Upper lobe of left lung (tissue), 6 donors: ENCODE data around the gene CDRT4. TPM values are rescaled to one million over a fixed set of nuclear protein-coding genes. Genes with fewer than 3 reads are reported as not detected.
A peak's percentile ranks its signal among the peaks of the same experiment; 100 is the strongest.

Experiments
- ATAC-seq, 2 donors: fragments of 200-7000 bp; cut with Tn5 transposase; one replicate each; pipeline ENCODE4 v1.9.1; 2022; ENCODE audit warnings: mild to moderate bottlenecking in 2 of 2, moderate library complexity in 2 of 2; ENCODE audit not compliant: low FRiP score in 2 of 2
- DNase-seq, 2 donors: peaks; one replicate each; pipeline ENCODE4 v3.0.0-alpha.2; 2019 to 2020
- H3K27ac ChIP-seq, 4 donors: fragments of 200-600 bp; sonication (generic); one replicate each; pipeline ENCODE4 v1.5.1; 2016 to 2019
- H3K27me3 ChIP-seq, 4 donors: fragments of 200-600 bp; sonication (generic); one replicate each; pipeline ENCODE4 v1.5.1; 2017 to 2019
- H3K36me3 ChIP-seq, 4 donors: fragments of 200-600 bp; sonication (generic); one replicate each; pipeline ENCODE4 v1.5.1; 2016 to 2019
- H3K4me1 ChIP-seq, 4 donors: fragments of 200-600 bp; sonication (generic); one replicate each; pipeline ENCODE4 v1.5.1; 2018 to 2019
- H3K4me3 ChIP-seq, 4 donors: fragments of 200-600 bp; sonication (generic); one replicate each; pipeline ENCODE4 v1.5.1; 2017 to 2019; ENCODE audit warnings: mild to moderate bottlenecking in 2 of 4, moderate library complexity in 1 of 4
- H3K9me3 ChIP-seq, 4 donors: fragments of 200-600 bp; sonication (generic); one replicate each; pipeline ENCODE4 v1.5.1; 2018 to 2019
- CTCF ChIP-seq, 6 experiments: fragments of 450-650 bp in 4 of 6; fragments of 200-600 bp in 2 of 6; sonication (generic) in 2 of 6; IDR thresholded peaks; one replicate each; pipeline ENCODE4 v1.5.1; 2016 to 2019; ENCODE audit warnings: antibody characterized with exemption in 6 of 6
- EP300 ChIP-seq, 4 donors: sonication (generic); formaldehyde crosslinking; IDR thresholded peaks; one replicate each; pipeline ENCODE4 v1.5.1; 2017; ENCODE audit warnings: antibody characterized with exemption in 4 of 4, control low read depth in 2 of 4
- POLR2A ChIP-seq, 4 donors: fragments of 450-650 bp; IDR thresholded peaks; one replicate each; pipeline ENCODE4 v1.5.1; 2016 to 2017; ENCODE audit warnings: antibody characterized with exemption in 4 of 4, mild to moderate bottlenecking in 2 of 4
- POLR2AphosphoS5 ChIP-seq, 2 donors: sonication (generic); formaldehyde crosslinking; IDR thresholded peaks; one replicate each; pipeline ENCODE4 v1.5.1; 2017; ENCODE audit warnings: antibody characterized with exemption in 2 of 2
- WGBS, 2 donors: methylation state at CpG; one replicate each; pipeline ENCODE4 v1.1.5; 2017 to 2018; 5-methylcytosine and 5-hydroxymethylcytosine counted together
- total RNA-seq, 6 donors: library from RNA; depleted of rRNA in 4 of 6; stranded (reverse); fragments of >200 nt in 4 of 6; gene quantifications; one replicate each; pipeline versions ENCODE4 v1.1.0 to v1.2.1, GENCODE V29; 2016 to 2021
- donor health status: DM: no; HTN: no; CAD: no; lungs with moderate emphysema.
- donor health status: DM: no; HTN: yes; CAD: no; lungs with severe emphysema.

CDRT4 gene
- total RNA-seq, 6 donors from 2014 or later: 4.7 to 38.8 (median 5.8) TPM; not detected in 1

GRCh38 chr17:15418781-15419180, 48.6 kb downstream of the CDRT4 start:
- 81 to 82% methylated on average over 7 of the region's 7 CpGs for WGBS, 2 donors
- H3K4me3 ChIP-seq: no peak overlapping the region
- no peak overlapping the region for H3K27ac ChIP-seq
- no peaks in the 10 kb centered on the region for H3K4me1 ChIP-seq
- H3K9me3 ChIP-seq: no peaks in the 10 kb centered on the region
- no peaks in the 10 kb centered on the region for H3K36me3 ChIP-seq
- TF ChIP-seq CTCF (IDR thresholded peaks at IDR 0.05): no peak
- no peak for TF ChIP-seq EP300 (IDR thresholded peaks at IDR 0.05)
- no peak for TF ChIP-seq POLR2AphosphoS5 (IDR thresholded peaks at IDR 0.05)
- TF ChIP-seq POLR2A (IDR thresholded peaks at IDR 0.05): no peak
- H3K27me3 ChIP-seq: no peaks in the 10 kb centered on the region
- no peak for DNase-seq
- no peak for ATAC-seq

DNA sequence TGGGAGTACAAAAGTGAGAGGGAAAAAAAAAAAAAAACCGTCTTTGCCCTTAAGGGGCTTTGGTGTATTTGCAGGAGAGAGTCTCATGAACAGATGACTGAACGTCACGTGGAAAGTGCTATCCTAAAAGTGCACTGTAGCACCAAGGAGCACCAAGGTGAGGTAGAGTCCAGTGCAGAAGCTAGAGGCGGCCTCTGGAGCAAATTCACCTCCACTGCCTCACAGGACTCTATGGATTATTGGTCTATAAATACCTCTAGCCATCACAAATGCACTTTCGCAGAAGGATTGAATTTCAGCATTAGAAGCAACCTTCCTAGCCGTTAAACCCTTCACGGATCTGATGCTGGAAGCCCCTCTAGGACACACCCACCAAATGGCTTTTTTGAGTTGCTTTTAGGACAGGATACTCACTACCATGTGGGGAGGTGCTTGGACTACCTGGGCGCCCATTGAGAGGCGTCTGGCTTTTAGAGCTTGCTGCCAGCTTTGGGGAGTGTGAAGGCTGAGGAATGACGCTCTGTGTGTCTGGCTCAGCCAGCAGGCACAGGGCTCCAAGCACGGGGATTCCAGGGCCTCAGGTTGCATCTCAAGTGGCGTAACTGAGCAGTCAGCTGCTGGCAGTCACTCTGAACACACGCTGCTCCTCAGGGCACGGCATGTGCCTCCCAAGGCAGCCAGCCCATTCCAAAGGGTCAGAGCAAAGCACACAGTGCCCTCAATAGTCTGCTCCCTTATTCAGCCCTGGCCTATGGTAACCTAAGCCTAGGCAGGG, 52.7 kb downstream of the CDRT4 start:
- no peak for TF ChIP-seq CTCF (IDR thresholded peaks at IDR 0.05)
- peak in 1 of 2 donors; percentile 53 for TF ChIP-seq POLR2AphosphoS5 (IDR thresholded peaks at IDR 0.05)
- no peak for TF ChIP-seq POLR2A (IDR thresholded peaks at IDR 0.05)
- TF ChIP-seq EP300 (IDR thresholded peaks at IDR 0.05): no peak
- peaks cover 0 to 15% (median 9%) of the 10 kb centered on the region in 4 donors for H3K4me1 ChIP-seq
- peak in 1 of 2 donors; percentile 81 for ATAC-seq
- peak; percentile 43 to 85 for DNase-seq
- H3K27me3 ChIP-seq: no peaks in the 10 kb centered on the region
- peak overlapping the region in 1 of 4 donors; percentile 3 for H3K27ac ChIP-seq
- no peak overlapping the region for H3K4me3 ChIP-seq
- WGBS, 2 donors: 73 to 77% methylated on average over 13 to 14 of the region's 14 CpGs
- H3K36me3 ChIP-seq: no peaks in the 10 kb centered on the region
- no peaks in the 10 kb centered on the region for H3K9me3 ChIP-seq

GRCh38 chr17:15413101-15413771, 54.2 kb downstream of the CDRT4 start:
- Histone ChIP-seq H3K4me3 (no peak overlapping the region), H3K27me3 (no peaks in the 10 kb centered on the region), H3K36me3 (no peaks in the 10 kb centered on the region), H3K9me3 (no peaks in the 10 kb centered on the region), H3K27ac (peak overlapping the region in 2 of 4 donors; percentile 66 to 72), H3K4me1 (peaks cover 0 to 15% (median 9%) of the 10 kb centered on the region in 4 donors)
- DNase-seq: no peak
- 82 to 93% methylated on average over 9 of the region's 9 CpGs for WGBS, 2 donors
- ATAC-seq: no peak
- TF ChIP-seq EP300 (IDR thresholded peaks at IDR 0.05): no peak
- no peak for TF ChIP-seq CTCF (IDR thresholded peaks at IDR 0.05)
- no peak for TF ChIP-seq POLR2AphosphoS5 (IDR thresholded peaks at IDR 0.05)
- no peak for TF ChIP-seq POLR2A (IDR thresholded peaks at IDR 0.05)

DNA sequence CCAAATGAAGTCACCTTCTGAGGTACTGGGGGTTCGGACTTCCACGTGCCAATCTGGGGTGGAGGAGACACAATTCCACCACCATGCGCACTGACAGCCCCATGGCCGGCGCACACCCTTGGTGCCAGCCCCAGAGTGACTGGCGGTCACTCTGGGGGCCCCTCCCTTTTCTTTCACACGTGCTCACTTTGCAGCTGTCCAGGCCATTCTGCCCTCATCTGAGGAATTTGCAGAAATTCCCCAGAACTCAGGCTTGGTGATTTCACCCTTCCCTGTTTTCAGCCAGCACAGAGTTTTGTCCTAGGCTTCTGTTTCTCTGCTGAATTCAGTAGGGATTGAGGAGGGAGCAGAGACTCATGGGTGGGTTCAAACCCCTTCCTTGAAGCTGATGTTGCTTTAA, 54.8 kb downstream of the CDRT4 start:
- 86 to 87% methylated on average over 7 of the region's 7 CpGs for WGBS, 2 donors
- DNase-seq (no peak), ATAC-seq (peak in 1 of 2 donors; percentile 20)
- no peaks in the 10 kb centered on the region for H3K27me3 ChIP-seq
- peaks cover 0 to 15% (median 9%) of the 10 kb centered on the region in 4 donors for H3K4me1 ChIP-seq
- peak overlapping the region; percentile 13 to 72 (median 42) for H3K27ac ChIP-seq
- no peaks in the 10 kb centered on the region for H3K9me3 ChIP-seq
- no peak for TF ChIP-seq EP300 (IDR thresholded peaks at IDR 0.05)
- no peak overlapping the region for H3K4me3 ChIP-seq
- H3K36me3 ChIP-seq: no peaks in the 10 kb centered on the region

DNA sequence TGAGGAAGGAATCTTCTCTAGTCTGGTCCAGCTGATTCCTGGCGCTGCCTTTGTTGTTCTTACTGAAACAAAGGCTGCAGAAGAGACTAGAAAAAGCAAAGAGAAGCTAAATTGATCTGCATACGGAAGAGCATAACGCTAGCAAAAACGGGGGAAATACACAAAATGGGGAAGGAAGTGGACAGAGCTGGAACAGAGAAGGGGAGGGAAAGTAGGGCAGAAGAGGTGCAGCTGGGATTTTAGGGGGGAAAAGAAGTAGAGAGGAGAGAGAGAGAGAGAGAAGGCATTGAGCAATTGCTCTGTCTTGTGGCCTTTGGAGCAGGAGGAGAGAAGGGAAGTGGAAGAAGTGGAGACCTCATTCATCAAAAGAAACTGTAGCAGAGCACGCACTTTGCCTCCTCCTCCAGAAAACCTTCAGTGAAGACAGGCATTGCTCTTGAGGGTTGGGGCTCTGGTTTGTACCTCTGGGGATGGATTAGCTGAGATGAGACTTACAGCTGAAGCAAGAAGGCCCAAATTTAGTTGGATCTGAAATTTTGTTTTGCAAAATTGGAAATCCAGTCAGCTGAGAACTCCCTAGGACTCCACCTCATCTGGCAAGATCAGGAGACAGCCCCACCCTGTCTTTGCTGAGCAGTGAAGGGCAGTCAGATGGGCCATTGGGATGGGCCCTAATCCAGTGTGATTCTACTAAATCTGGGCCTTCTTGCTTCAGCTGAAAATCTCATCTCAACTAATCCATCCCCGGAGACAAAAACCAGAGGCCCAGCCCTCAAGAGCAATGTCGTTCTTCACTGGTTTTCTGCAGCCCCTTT, 55.8 kb downstream of the CDRT4 start:
- Histone ChIP-seq H3K9me3 (no peaks in the 10 kb centered on the region), H3K27me3 (no peaks in the 10 kb centered on the region), H3K4me3 (no peak overlapping the region), H3K4me1 (peaks cover 0 to 15% (median 9%) of the 10 kb centered on the region in 4 donors), H3K27ac (peak overlapping the region; percentile 13 to 72 (median 42)), H3K36me3 (no peaks in the 10 kb centered on the region)
- ATAC-seq: peak in 1 of 2 donors; percentile 90
- WGBS, 2 donors: 52 to 57% methylated on average over 7 of the region's 7 CpGs
- no peak for TF ChIP-seq EP300 (IDR thresholded peaks at IDR 0.05)
- peak in 1 of 4 donors; percentile 17 for TF ChIP-seq POLR2A (IDR thresholded peaks at IDR 0.05)
- no peak for DNase-seq
